Activated T-cell treated with anti-CD3 and anti-CD28 coated beads, Interleukin-2, amount 50 U/mL, for 48 hours (primary cell): ENCODE measurements around the gene OPA1.

Experiments used
- DNase-seq, 2 experiments: peaks; one replicate each; pipeline ENCODE4 v3.0.0-alpha.2; 2020

The OPA1 gene, protein sequence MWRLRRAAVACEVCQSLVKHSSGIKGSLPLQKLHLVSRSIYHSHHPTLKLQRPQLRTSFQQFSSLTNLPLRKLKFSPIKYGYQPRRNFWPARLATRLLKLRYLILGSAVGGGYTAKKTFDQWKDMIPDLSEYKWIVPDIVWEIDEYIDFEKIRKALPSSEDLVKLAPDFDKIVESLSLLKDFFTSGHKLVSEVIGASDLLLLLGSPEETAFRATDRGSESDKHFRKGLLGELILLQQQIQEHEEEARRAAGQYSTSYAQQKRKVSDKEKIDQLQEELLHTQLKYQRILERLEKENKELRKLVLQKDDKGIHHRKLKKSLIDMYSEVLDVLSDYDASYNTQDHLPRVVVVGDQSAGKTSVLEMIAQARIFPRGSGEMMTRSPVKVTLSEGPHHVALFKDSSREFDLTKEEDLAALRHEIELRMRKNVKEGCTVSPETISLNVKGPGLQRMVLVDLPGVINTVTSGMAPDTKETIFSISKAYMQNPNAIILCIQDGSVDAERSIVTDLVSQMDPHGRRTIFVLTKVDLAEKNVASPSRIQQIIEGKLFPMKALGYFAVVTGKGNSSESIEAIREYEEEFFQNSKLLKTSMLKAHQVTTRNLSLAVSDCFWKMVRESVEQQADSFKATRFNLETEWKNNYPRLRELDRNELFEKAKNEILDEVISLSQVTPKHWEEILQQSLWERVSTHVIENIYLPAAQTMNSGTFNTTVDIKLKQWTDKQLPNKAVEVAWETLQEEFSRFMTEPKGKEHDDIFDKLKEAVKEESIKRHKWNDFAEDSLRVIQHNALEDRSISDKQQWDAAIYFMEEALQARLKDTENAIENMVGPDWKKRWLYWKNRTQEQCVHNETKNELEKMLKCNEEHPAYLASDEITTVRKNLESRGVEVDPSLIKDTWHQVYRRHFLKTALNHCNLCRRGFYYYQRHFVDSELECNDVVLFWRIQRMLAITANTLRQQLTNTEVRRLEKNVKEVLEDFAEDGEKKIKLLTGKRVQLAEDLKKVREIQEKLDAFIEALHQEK

DNA sequence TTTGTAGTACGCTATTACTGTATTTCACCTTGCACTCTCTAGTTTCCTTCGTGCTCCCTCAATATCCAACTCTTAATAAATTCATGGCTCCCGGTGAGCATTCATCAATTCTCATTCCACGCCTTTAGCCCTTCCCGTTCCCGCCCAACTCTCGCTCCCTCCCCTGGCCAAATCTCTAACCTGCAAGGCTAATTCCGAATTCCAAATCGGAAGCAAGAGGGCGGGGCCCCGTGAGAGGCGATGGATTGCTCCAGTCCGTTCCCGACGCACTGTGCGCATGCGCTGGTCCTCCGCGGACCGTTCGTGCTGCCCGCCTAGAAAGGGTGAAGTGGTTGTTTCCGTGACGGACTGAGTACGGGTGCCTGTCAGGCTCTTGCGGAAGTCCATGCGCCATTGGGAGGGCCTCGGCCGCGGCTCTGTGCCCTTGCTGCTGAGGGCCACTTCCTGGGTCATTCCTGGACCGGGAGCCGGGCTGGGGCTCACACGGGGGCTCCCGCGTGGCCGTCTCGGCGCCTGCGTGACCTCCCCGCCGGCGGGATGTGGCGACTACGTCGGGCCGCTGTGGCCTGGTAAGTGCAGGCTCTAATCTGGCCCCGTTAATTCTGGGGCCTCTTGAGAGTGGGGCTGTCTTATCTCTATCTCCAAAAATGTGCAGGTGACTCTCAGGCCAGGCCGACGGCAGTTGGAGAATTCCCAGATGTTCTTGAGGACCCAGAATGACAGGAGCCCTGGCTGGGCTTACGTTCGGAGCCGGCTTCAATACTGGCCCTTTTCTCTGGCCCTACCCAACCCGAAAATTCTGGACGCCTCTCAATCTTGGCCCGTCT is at the start of gene OPA1:
OPA1 (plus strand) TSS at position 368 of the 827 bp plus-strand sequence; CDS start at position 538, 170 bp downstream.
- peak; percentile 93 to 94 for DNase-seq

DNA sequence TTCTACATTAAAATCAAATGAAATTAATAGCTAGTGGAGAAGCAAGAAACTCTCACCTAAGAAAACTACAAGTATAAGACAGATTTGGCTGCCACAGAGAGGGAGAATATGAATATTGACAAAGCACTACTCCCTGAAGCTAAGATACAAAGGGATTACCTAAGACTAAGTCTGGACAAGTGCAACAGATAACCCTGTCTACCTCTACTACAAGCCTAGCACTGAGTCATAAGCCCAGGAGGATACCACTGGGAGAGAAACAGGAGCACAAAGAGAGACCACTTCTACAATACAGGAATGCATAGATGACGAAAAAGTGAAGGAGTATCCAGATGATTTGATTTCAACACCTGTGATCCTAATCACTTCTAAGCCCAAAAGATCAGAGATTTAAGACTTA is 48.7 kb upstream of the OPA1 start:
- no peak for DNase-seq

DNA sequence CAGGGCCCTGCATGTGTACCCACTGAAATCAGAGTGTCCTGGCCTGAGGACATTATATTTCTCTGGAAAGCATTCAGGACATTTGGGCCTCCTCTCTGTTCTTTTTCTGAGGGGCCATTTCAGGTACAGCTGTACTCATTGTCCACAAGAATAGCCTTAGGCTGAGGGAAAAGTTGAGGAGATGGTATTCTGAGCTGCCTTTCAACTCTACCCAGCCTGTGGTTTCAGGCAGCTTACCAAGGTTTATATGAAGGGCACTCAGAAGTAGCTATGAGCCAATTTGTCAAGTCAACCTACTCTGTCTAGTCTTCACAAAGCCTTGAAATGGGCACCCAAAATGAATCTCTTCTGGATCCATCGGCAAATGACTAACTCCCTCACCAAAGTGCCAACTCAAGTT is 47.7 kb upstream of the OPA1 start:
- no peak for DNase-seq

DNA sequence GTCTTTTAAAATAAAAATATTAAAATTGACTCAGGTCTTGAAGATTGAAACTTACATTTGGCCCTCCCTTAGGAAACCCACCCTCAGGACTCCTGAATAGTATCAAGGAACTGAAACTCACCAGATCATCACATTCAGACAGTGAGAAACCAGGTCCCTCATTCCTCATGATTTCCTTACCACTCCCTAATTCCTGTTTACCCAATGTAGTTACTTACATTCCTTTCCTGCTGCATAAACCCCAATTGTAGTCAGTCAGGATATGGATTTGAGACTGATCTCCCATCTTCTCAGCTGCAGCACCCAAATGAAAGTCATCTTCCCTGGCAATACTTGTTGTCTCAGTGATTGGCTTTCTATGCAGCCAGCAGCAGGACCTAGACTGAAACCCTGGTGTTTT is 46.9 kb upstream of the OPA1 start:
- DNase-seq, result no peak

DNA sequence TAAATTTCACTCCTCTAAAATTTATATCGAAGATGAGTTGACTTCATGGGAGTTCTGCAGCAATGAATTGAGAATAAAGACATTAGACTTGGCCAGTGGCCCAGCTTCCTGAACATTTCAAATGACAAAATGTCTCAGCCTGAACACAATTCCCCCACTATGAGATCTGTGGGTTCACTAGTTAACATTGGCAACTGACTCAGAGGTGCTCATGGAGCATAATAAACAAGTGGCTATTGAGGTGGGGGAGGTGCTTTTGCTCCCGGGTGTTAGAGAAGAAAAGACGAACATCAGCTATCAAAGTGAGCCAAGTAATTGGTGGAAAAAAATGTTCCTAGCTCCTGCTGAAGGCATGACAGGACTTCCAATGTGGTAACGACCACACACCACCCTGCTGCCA is 44.6 kb upstream of the OPA1 start:
- no peak for DNase-seq

DNA sequence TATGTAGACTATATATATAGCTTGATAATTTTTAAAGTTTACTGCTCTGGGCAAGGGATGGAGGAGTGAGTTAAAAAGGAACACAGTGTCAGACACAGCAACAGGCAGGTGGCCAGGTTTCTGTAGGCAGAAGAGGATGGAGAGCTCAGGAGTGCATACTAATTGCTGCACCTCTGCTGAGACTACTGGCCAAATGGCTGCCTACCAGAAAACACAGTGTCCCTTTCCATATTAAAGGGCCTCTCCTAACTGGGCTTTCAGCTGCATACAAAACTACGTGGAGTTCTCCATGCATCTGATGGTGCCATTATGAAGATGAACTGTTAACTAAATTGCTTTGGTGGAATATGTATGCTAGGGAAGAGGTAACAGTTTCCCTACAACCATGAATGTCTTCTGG is 40.1 kb upstream of the OPA1 start:
- no peak for DNase-seq

DNA sequence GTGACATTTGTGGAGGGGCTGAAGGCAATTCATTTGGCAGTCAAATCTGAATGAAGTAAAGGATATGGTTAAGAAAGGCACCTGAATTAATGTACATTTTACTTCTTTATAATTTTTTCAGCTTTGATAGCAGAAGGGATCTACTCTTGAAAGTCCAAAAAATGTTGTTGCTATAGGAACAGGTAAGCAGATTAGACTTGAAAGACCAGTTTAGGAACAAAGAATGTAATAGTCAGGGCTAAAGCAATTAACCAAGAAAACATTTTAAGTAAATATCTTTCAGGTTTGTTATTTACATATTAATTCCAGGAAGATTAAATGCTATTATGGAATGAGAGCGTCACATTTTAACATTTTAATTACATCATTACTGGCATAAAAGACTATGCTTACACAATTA is 39.4 kb upstream of the OPA1 start:
- no peak for DNase-seq

DNA sequence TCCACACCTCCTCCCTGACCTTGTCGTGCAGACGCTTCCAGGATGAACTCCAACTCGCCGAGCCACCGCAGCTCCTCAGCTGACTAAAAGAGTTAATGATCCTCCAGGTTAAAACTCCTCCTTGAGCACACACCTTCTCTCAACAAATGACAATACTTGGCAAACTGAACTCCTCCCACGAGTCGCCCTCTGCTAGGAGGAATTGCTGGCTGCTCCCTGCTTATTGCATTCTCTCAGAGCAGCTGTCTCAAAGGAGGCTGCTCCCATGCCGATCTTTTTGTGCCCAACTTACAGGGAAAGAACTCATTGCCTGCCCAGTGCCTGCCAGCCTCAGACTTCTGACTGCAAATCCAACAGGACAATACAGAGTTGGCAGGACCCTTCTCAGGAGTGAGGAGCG is 38.2 kb upstream of the OPA1 start, which contains the start of gene ATP13A4:
ATP13A4 (minus strand) TSS at position 85 of the 400 bp plus-strand sequence. CDS start 96 bp downstream, outside the sequence.
- no peak for DNase-seq

DNA sequence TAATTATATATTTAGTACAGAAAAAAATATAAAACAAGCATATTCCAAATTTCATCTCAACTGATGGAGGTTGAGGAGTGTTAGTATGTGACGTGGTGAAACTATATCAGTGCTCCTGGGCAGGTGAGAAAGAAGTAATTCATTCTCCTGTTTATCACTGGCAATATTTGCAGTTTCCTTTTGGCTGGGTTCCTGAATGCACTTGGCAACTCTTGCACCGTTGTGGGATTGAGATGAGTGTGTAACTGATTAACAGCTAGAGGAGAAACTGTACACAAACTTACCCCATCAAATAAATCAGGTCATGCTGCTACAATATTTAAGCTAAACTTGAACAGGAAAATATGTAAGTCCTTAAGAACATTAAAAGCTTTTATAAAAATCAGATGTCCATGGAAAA is 36.2 kb upstream of the OPA1 start:
- no peak for DNase-seq

DNA sequence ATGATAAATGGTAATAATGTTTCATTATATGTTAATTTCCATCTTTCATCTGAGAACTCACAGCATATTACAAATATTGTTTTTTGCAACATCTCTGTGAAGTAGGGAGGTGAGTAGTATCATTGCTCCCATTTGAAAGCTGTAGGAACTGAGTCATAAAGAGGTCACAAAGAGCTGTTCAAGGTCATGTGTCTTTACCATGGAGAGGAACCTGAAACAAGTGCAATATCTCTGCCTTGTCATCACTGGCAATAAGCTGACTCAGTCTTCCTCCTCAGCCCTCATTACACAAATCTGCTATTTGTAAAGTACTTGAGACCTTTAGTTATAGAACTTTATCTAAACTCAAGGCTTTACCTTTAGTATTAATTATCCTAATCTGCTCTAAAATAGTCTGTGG is 33.9 kb upstream of the OPA1 start:
- DNase-seq, result no peak

DNA sequence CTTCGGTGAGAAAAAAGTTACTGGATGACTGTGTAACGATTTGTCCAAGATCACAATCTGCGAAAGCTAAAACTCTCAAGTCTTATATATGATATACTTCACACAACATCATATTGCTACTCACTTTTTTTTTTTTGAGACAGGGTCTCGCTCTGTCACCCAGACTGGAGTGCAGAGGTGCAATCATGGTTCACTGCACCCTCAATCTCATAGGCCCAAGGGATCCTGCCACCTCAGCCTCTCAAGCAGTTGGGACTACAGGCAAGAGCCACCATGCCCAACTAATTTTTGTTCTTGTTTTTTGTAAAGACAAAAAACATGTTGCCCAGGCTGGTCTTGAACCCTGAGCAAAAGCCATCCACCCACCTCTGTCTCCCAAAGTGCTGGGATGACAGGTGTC is 32.9 kb upstream of the OPA1 start:
- no peak for DNase-seq

DNA sequence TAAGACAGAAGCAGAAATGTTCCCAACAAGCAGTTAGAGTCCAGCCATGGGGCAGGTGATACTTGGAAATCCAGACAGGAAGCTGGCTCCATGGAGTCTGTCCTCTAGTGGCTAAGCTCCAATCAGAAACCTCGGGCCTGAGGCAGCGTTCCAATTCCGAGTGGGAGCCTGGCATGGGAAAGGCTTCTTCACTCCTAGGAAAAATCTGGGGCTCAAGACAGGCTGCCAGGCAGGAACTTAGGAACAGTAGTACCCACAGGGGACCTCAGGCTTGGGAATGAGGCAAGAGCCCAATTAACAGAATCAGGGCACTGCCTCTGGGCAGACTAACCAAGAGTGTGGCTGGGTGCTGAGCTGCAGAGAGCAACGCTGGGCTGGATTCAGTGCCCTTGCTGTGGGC is 32.1 kb upstream of the OPA1 start:
- DNase-seq, result no peak

DNA sequence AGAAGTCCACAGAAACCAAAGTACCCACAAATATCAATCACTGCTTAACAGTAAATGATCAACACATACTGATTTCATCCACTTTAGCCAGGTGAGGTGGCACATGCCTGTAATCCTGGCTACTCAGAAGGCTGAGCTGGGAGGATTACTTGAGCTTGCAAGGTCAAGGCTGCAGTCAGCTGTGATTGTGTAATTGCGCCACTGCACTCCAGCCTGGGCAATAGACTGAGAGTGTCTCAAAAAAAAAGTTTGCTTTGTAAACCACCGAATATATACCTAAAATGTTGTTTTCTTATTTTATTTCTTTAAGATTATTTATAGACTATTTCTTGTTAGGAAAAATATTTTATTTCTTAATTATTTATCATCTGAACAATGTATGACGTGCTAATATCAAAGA is 29.6 kb upstream of the OPA1 start:
- no peak for DNase-seq

DNA sequence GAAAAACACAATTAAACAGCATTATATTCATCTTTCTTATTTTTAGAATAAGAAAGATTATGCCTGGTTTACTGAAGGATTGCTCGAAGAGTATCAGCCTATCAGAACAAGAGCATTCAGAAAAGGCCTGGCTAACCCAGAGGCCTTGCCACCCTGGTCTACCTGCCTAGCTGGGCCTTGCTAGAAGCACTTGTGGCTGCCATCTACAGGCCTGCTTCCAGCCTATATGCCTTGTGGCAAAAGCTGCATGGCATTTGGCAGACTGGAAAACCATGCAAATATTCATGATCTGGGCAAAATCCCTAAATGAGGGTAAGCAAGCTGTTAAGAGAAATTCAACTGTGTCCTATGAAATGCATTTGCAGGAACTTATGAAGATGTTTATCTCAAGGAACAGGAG is 29.0 kb upstream of the OPA1 start:
- DNase-seq, result no peak

DNA sequence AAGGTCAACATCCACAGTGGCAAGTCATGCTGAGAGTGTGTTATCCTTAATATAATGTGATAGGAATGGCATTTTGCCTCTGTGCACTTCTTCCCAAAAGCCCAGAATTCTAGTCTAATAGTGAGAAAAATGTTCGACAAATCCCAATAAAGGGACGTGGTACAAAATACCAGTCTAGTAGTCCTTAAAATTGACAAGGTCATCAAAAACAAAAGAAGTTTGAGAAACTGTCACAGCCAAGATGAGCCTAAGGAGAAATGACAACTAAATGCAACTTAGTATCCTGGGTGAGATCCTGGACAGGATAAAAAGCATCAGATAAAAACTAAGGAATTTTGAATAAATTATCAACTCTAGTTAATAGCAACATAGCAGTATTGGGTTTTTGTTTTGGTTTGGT is 23.9 kb upstream of the OPA1 start:
- no peak for DNase-seq

DNA sequence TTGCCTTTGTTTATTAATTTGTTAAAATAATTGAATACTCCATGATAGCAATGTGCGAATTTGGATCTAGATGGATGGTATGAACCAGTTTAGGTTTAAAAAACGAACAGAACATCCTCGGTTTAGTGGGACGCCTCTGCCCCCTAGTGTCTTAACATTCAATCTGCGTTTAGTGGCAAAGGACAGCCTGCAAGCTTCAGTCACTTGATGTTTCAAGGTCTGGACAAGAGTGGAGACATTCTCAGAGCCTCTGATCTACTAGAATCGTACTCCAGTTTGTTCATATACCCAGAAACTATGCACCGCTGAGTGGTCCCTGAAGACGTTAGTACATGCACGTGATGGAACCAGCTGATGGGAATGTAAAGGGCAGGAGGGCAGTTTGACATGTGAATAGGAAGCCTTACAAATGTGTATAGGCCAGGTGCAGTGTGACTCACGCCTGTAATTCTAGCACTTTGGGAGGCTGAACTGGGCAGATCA is 20.5 kb upstream of the OPA1 start:
- peak; percentile 55 to 66 for DNase-seq

DNA sequence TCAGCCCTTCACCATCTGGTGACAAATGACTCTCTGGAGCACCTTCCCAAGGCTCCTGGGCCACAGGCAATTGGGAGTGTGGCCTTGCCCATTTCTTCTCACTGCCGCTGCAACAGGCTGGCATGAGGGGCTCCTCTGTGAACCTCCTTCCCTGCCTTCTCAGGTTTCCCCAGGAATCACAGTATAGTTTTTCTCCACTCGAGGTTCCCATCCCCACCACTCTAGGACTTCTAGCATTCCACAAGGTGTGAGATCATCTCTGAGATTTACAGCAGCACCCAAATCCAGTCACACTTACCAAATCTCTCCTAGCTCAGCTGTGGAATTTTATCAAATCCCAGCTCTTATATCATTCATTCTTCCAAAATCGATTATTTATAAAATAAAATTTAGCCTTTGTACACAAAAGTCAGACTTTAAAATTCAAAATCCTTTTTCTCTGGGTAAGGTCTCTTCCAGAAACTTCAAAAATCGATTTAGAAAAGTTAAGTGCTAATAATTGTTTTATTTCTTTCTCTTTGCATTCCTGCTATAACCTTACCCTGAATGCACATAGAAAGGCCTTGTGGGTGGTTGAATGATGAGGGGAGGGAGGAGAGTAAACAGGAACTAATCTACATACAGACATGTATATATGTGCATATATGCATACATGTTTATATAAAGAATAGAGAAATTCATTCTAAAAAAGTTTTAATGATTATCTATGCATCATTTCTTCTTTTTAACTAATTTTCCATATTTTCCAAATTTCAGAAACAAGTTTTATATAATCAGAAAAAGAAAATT is 19.4 kb upstream of the OPA1 start:
- DNase-seq, result no peak

DNA sequence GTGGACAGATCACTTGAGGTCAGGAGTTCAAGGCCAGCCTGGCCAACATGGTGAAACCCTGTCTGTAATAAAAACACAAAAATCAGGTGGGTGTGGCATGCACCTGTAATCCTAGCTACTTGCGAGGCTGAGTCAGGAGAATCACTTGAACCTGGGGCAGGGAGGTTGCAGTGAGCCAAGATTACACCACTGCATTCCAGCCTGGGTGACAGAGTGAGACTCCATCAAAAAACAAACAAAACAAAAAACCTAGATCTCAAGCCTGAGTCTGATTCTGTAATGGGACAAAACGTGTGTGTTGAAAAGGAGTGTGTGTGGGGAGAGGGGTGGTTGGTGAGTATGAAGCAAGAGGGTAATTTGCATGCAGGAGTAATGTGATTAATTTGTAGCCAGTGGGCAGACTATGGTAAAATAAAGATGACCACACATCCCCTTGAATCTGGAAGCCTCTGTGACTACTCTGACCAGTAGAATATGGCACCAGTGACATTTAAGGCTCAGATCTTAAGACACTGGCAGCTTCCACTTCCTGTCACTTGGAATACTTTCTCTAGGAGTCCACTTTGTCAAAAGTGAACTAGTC is 18.4 kb upstream of the OPA1 start:
- DNase-seq, result no peak

DNA sequence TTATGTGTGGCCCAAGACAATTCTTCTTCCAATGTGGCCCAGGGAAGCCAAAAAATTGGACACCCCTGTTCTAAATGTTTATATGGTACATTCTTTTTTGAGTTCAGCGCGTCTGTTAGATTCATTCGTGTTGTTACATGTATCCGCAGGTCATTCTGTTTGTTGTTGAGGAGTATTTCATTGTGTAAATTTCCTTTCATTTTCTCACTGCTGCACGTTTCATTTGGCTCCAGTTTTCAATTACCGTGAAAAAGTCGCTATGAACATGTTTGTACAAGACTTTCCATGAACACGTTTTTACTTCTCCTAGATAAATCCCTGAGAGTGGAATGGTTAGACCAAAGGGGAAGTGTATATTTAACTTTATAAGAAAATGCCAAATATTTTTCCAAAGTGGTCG is 7.5 kb upstream of the OPA1 start:
- DNase-seq, result no peak

DNA sequence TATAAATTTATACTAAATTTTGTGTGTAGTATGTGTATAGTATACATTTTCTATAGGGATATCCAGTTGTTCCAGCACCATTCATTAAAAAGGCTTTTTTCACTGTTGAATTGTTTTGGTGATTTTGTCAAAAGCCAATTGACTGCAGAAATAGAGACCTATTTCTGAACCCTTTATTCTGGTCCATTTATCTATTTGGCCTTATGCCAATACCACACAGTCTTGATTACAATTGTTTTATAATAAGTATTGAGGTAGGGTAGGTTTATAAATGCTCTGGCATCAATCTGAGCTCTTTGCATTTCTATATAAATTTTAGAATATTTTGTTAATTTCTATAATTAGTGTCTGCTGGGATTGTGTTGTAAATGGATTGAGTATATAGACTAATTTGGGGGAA is 6.5 kb upstream of the OPA1 start:
- DNase-seq, result no peak

DNA sequence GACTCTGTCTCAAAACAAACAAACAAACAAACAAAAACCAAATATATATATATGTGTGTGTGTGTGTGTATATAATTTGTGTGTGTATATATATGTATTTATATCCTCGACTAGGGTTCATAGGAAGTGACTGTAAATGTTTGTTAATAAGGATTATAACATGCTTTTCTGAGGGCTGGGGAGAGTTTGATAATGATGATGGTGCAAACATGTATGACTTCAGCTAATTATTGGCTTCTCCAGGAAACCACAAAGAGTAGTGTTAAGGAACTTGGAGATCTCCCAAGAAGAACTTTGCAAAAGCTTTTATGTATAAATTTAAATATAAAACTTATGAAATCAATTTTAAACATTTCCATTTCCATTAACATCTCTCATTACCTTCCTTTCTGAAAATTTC is 3.9 kb upstream of the OPA1 start:
- no peak for DNase-seq
